ENCODE measurements around the gene MALL. TPM values are rescaled to one million over a fixed set of nuclear protein-coding genes. Genes with fewer than 3 reads are reported as not detected.
"Not testable (repeated sequence)": the region's sequence is repeated elsewhere in the genome, so short reads cannot be mapped to it uniquely, and the experiment has no call there.

The MALL gene
- polyA plus RNA-seq, 2 donors, result 235 to 264 TPM

- H3K9me3 ChIP-seq (ENCODE audit: control insufficient read depth in 2 of 2, insufficient read depth in 1 of 2, low read depth in 1 of 2, low read length in 1 of 2); H3K27ac ChIP-seq (ENCODE audit: low read depth in 2 of 2, low read length in 1 of 2); H3K4me3 ChIP-seq (ENCODE audit: low read depth in 1 of 2, low read length in 2 of 2); H3K27me3 ChIP-seq (ENCODE audit: control insufficient read depth in 1 of 2, insufficient read depth in 2 of 2, low read length in 2 of 2); H3K36me3 ChIP-seq (ENCODE audit: control insufficient read depth in 2 of 2, insufficient read depth in 2 of 2, low read length in 1 of 2); H3K4me1 ChIP-seq (ENCODE audit: control insufficient read depth in 2 of 2, insufficient read depth in 2 of 2, low read length in 1 of 2): not testable (repeated sequence)
- WGBS, 2 donors, result 50 to 94% methylated on average over 1 to 3 of the region's 4 CpGs
Measured at GRCh38 chr2:110078104-110078503, 37.5 kb downstream of the MALL start.

GRCh38 chr2:110075896-110076295 is 39.7 kb downstream of the MALL start:
- H3K4me3 ChIP-seq (ENCODE audit: low read depth in 1 of 2, low read length in 2 of 2); H3K4me1 ChIP-seq (ENCODE audit: control insufficient read depth in 2 of 2, insufficient read depth in 2 of 2, low read length in 1 of 2); H3K27ac ChIP-seq (ENCODE audit: low read depth in 2 of 2, low read length in 1 of 2); H3K9me3 ChIP-seq (ENCODE audit: control insufficient read depth in 2 of 2, insufficient read depth in 1 of 2, low read depth in 1 of 2, low read length in 1 of 2); H3K36me3 ChIP-seq (ENCODE audit: control insufficient read depth in 2 of 2, insufficient read depth in 2 of 2, low read length in 1 of 2); H3K27me3 ChIP-seq (ENCODE audit: control insufficient read depth in 1 of 2, insufficient read depth in 2 of 2, low read length in 2 of 2): not testable (repeated sequence)
- WGBS, 2 donors, result 58 to 73% methylated on average over 2 of the region's 4 CpGs

- H3K27ac ChIP-seq (ENCODE audit: low read depth in 2 of 2, low read length in 1 of 2); H3K27me3 ChIP-seq (ENCODE audit: control insufficient read depth in 1 of 2, insufficient read depth in 2 of 2, low read length in 2 of 2); H3K4me3 ChIP-seq (ENCODE audit: low read depth in 1 of 2, low read length in 2 of 2); H3K9me3 ChIP-seq (ENCODE audit: control insufficient read depth in 2 of 2, insufficient read depth in 1 of 2, low read depth in 1 of 2, low read length in 1 of 2); H3K4me1 ChIP-seq (ENCODE audit: control insufficient read depth in 2 of 2, insufficient read depth in 2 of 2, low read length in 1 of 2); H3K36me3 ChIP-seq (ENCODE audit: control insufficient read depth in 2 of 2, insufficient read depth in 2 of 2, low read length in 1 of 2): not testable (repeated sequence)
- WGBS, 2 donors, result 93 to 96% methylated on average over 4 of the region's 7 CpGs
Measured at GRCh38 chr2:110069869-110070268, 45.8 kb downstream of the MALL start.

- WGBS, 2 donors, result 88 to 90% methylated on average over 3 of the region's 3 CpGs
- not testable (repeated sequence) for H3K27me3 ChIP-seq (ENCODE audit: control insufficient read depth in 1 of 2, insufficient read depth in 2 of 2, low read length in 2 of 2); H3K4me1 ChIP-seq (ENCODE audit: control insufficient read depth in 2 of 2, insufficient read depth in 2 of 2, low read length in 1 of 2); H3K27ac ChIP-seq (ENCODE audit: low read depth in 2 of 2, low read length in 1 of 2); H3K36me3 ChIP-seq (ENCODE audit: control insufficient read depth in 2 of 2, insufficient read depth in 2 of 2, low read length in 1 of 2); H3K9me3 ChIP-seq (ENCODE audit: control insufficient read depth in 2 of 2, insufficient read depth in 1 of 2, low read depth in 1 of 2, low read length in 1 of 2); H3K4me3 ChIP-seq (ENCODE audit: low read depth in 1 of 2, low read length in 2 of 2)
Measured at GRCh38 chr2:110068153-110068552, 47.5 kb downstream of the MALL start.

GRCh38 chr2:110062332-110062731 is 53.3 kb downstream of the MALL start:
- H3K27me3 ChIP-seq (ENCODE audit: control insufficient read depth in 1 of 2, insufficient read depth in 2 of 2, low read length in 2 of 2); H3K9me3 ChIP-seq (ENCODE audit: control insufficient read depth in 2 of 2, insufficient read depth in 1 of 2, low read depth in 1 of 2, low read length in 1 of 2); H3K4me3 ChIP-seq (ENCODE audit: low read depth in 1 of 2, low read length in 2 of 2); H3K27ac ChIP-seq (ENCODE audit: low read depth in 2 of 2, low read length in 1 of 2); H3K36me3 ChIP-seq (ENCODE audit: control insufficient read depth in 2 of 2, insufficient read depth in 2 of 2, low read length in 1 of 2); H3K4me1 ChIP-seq (ENCODE audit: control insufficient read depth in 2 of 2, insufficient read depth in 2 of 2, low read length in 1 of 2): not testable (repeated sequence)
- no CpG with 5 or more reads among the region's 3 CpGs for WGBS, 2 donors

GRCh38 chr2:110060550-110060949 is 55.1 kb downstream of the MALL start:
- H3K4me3 ChIP-seq (ENCODE audit: low read depth in 1 of 2, low read length in 2 of 2); H3K36me3 ChIP-seq (ENCODE audit: control insufficient read depth in 2 of 2, insufficient read depth in 2 of 2, low read length in 1 of 2); H3K9me3 ChIP-seq (ENCODE audit: control insufficient read depth in 2 of 2, insufficient read depth in 1 of 2, low read depth in 1 of 2, low read length in 1 of 2); H3K27ac ChIP-seq (ENCODE audit: low read depth in 2 of 2, low read length in 1 of 2); H3K27me3 ChIP-seq (ENCODE audit: control insufficient read depth in 1 of 2, insufficient read depth in 2 of 2, low read length in 2 of 2); H3K4me1 ChIP-seq (ENCODE audit: control insufficient read depth in 2 of 2, insufficient read depth in 2 of 2, low read length in 1 of 2): not testable (repeated sequence)
- no CpG with 5 or more reads among the region's 2 CpGs for WGBS, 2 donors

GRCh38 chr2:110059694-110060358 is 55.8 kb downstream of the MALL start:
- not testable (repeated sequence) for H3K27ac ChIP-seq (ENCODE audit: low read depth in 2 of 2, low read length in 1 of 2); H3K36me3 ChIP-seq (ENCODE audit: control insufficient read depth in 2 of 2, insufficient read depth in 2 of 2, low read length in 1 of 2); H3K4me3 ChIP-seq (ENCODE audit: low read depth in 1 of 2, low read length in 2 of 2); H3K9me3 ChIP-seq (ENCODE audit: control insufficient read depth in 2 of 2, insufficient read depth in 1 of 2, low read depth in 1 of 2, low read length in 1 of 2); H3K4me1 ChIP-seq (ENCODE audit: control insufficient read depth in 2 of 2, insufficient read depth in 2 of 2, low read length in 1 of 2); H3K27me3 ChIP-seq (ENCODE audit: control insufficient read depth in 1 of 2, insufficient read depth in 2 of 2, low read length in 2 of 2)
- no CpG with 5 or more reads among the region's 1 CpG for WGBS, 2 donors

- H3K4me1 ChIP-seq (ENCODE audit: control insufficient read depth in 2 of 2, insufficient read depth in 2 of 2, low read length in 1 of 2); H3K27ac ChIP-seq (ENCODE audit: low read depth in 2 of 2, low read length in 1 of 2); H3K27me3 ChIP-seq (ENCODE audit: control insufficient read depth in 1 of 2, insufficient read depth in 2 of 2, low read length in 2 of 2); H3K36me3 ChIP-seq (ENCODE audit: control insufficient read depth in 2 of 2, insufficient read depth in 2 of 2, low read length in 1 of 2); H3K4me3 ChIP-seq (ENCODE audit: low read depth in 1 of 2, low read length in 2 of 2); H3K9me3 ChIP-seq (ENCODE audit: control insufficient read depth in 2 of 2, insufficient read depth in 1 of 2, low read depth in 1 of 2, low read length in 1 of 2): not testable (repeated sequence)
- no CpG with 5 or more reads among the region's 11 CpGs for WGBS, 2 donors
Measured at GRCh38 chr2:110059009-110059693, 56.5 kb downstream of the MALL start.

- not testable (repeated sequence) for H3K9me3 ChIP-seq (ENCODE audit: control insufficient read depth in 2 of 2, insufficient read depth in 1 of 2, low read depth in 1 of 2, low read length in 1 of 2); H3K27me3 ChIP-seq (ENCODE audit: control insufficient read depth in 1 of 2, insufficient read depth in 2 of 2, low read length in 2 of 2); H3K36me3 ChIP-seq (ENCODE audit: control insufficient read depth in 2 of 2, insufficient read depth in 2 of 2, low read length in 1 of 2); H3K4me3 ChIP-seq (ENCODE audit: low read depth in 1 of 2, low read length in 2 of 2); H3K27ac ChIP-seq (ENCODE audit: low read depth in 2 of 2, low read length in 1 of 2); H3K4me1 ChIP-seq (ENCODE audit: control insufficient read depth in 2 of 2, insufficient read depth in 2 of 2, low read length in 1 of 2)
Measured at GRCh38 chr2:110058034-110058433, 57.6 kb downstream of the MALL start.

GRCh38 chr2:110055819-110056408 is 59.7 kb downstream of the MALL start:
- WGBS, 2 donors, result no CpG with 5 or more reads among the region's 8 CpGs
- H3K4me1 ChIP-seq (ENCODE audit: control insufficient read depth in 2 of 2, insufficient read depth in 2 of 2, low read length in 1 of 2); H3K36me3 ChIP-seq (ENCODE audit: control insufficient read depth in 2 of 2, insufficient read depth in 2 of 2, low read length in 1 of 2); H3K4me3 ChIP-seq (ENCODE audit: low read depth in 1 of 2, low read length in 2 of 2); H3K27ac ChIP-seq (ENCODE audit: low read depth in 2 of 2, low read length in 1 of 2); H3K9me3 ChIP-seq (ENCODE audit: control insufficient read depth in 2 of 2, insufficient read depth in 1 of 2, low read depth in 1 of 2, low read length in 1 of 2); H3K27me3 ChIP-seq (ENCODE audit: control insufficient read depth in 1 of 2, insufficient read depth in 2 of 2, low read length in 2 of 2): not testable (repeated sequence)
